IMR-90 (cell line): Measurements from ENCODE around the gene IFFO2. TPM values are rescaled to one million over a fixed set of nuclear protein-coding genes. Genes with fewer than 3 reads are reported as not detected.

ENCODE experiments used
- ATAC-seq: fragments of 200-7000 bp; cut with Tn5 transposase; 2 replicates; pipeline ENCODE4 v1.9.1; 2020; ENCODE audit warnings: low read depth, mild to moderate bottlenecking, moderate library complexity
- BruUV-seq: library from RNA; stranded (reverse); fragments of 400-500 nt; replicated peaks from 2 replicates; lab custom pipeline; 2021; lab: Mats Ljungman, UMichigan
- CTCF ChIA-PET: fragments of 300-600 bp; formaldehyde crosslinking; extraction: SDS; loops from one replicate; lab custom pipeline; 2021; ENCODE audit warnings: antibody characterized with exemption; lab: Yijun Ruan, JAX
- POLR2A ChIA-PET: fragments of 300-600 bp; sonication (Branson Sonifier 250); formaldehyde crosslinking; loops from one replicate; lab custom pipeline; 2022; ENCODE audit warnings: antibody characterized with exemption; ENCODE audit not compliant: unreplicated experiment; lab: Charles Lee
- DNase-seq: peaks from one replicate; pipeline ENCODE4 v3.0.0; 2013
- H2AFZ ChIP-seq: replicated peaks from 2 replicates; pipeline ENCODE3; 2013; ENCODE audit warnings: low read length, mild to moderate bottlenecking; ENCODE audit not compliant: poor library complexity
- H2AK5ac ChIP-seq: 2 replicates; pipeline ENCODE4 v1.6.1; 2013; ENCODE audit warnings: low read depth, low read length, inconsistent platforms
- H2AK9ac ChIP-seq: replicated peaks from 2 replicates; pipeline ENCODE3; 2013; ENCODE audit warnings: mild to moderate bottlenecking, low read depth, low read length, moderate library complexity; ENCODE audit not compliant: poor library complexity
- H2BK120ac ChIP-seq: 2 replicates; pipeline ENCODE4 v1.6.1; 2013; ENCODE audit warnings: low read depth, low read length, inconsistent platforms
- H2BK15ac ChIP-seq: 3 replicates; pipeline ENCODE4 v1.6.1; 2013; ENCODE audit warnings: low read depth, low read length, inconsistent platforms
- H2BK20ac ChIP-seq: 2 replicates; pipeline ENCODE4 v1.6.1; 2013; ENCODE audit warnings: low read depth, mild to moderate bottlenecking, inconsistent platforms, low read length, moderate library complexity
- H2BK5ac ChIP-seq: 2 replicates; pipeline ENCODE4 v1.6.1; 2013; ENCODE audit warnings: mild to moderate bottlenecking, low read depth, low read length, inconsistent platforms; ENCODE audit not compliant: poor library complexity, severe bottlenecking
- H3K14ac ChIP-seq: replicated peaks from 2 replicates; pipeline ENCODE4 v1.6.1; 2013; ENCODE audit warnings: low read depth, low read length, inconsistent platforms
- H3K18ac ChIP-seq: 2 replicates; pipeline ENCODE4 v1.6.1; 2013; ENCODE audit warnings: low read depth, low read length, control low read depth
- H3K23ac ChIP-seq: 2 replicates; pipeline ENCODE4 v1.6.1; 2013; ENCODE audit warnings: low read depth, low read length, inconsistent platforms
- H3K27ac ChIP-seq: 2 replicates; pipeline ENCODE4 v1.5.1; 2013; ENCODE audit warnings: mild to moderate bottlenecking, control low read depth, low read length; ENCODE audit not compliant: insufficient read depth
- H3K27me3 ChIP-seq: 2 replicates; pipeline ENCODE4 v1.6.1; 2013; ENCODE audit warnings: low read length; ENCODE audit not compliant: control insufficient read depth, insufficient read depth
- H3K36me3 ChIP-seq: 2 replicates; pipeline ENCODE4 v1.6.1; 2013; ENCODE audit warnings: low read length, mixed read lengths; ENCODE audit not compliant: control insufficient read depth, insufficient read depth
- H3K4ac ChIP-seq: 2 replicates; pipeline ENCODE4 v1.6.1; 2013; ENCODE audit warnings: low read depth, low read length, inconsistent platforms
- H3K4me1 ChIP-seq: 2 replicates; pipeline ENCODE4 v1.6.1; 2013; ENCODE audit warnings: low read length, mixed read lengths; ENCODE audit not compliant: control insufficient read depth, insufficient read depth
- H3K4me2 ChIP-seq: 2 replicates; pipeline ENCODE4 v1.6.1; 2013; ENCODE audit warnings: low read depth, mild to moderate bottlenecking, control low read depth, low read length, moderate library complexity
- H3K4me3 ChIP-seq: 2 replicates; pipeline ENCODE4 v1.5.1; 2013; ENCODE audit warnings: low read depth, mild to moderate bottlenecking, control low read depth, low read length, moderate library complexity; ENCODE audit not compliant: insufficient read depth
- H3K56ac ChIP-seq: 2 replicates; pipeline ENCODE4 v1.6.1; 2013; ENCODE audit warnings: low read length, inconsistent platforms; ENCODE audit not compliant: insufficient read depth; ENCODE audit errors: extremely low read depth
- H3K79me1 ChIP-seq, 2 experiments: 2 replicates each; pipeline ENCODE4 v1.6.1; 2013; ENCODE audit warnings: low read length in 2 of 2, inconsistent platforms in 1 of 2, low read depth in 1 of 2
- H3K9ac ChIP-seq: 2 replicates; pipeline ENCODE4 v1.6.1; 2013; ENCODE audit warnings: low read depth, low read length, control low read depth
- H3K9me1 ChIP-seq: 2 replicates; pipeline ENCODE4 v1.6.1; 2013; ENCODE audit warnings: low read length, inconsistent platforms; ENCODE audit not compliant: insufficient read depth
- H3K9me3 ChIP-seq: 2 replicates; pipeline ENCODE4 v1.6.1; 2013; ENCODE audit warnings: low read length; ENCODE audit not compliant: control insufficient read depth, insufficient read depth
- H4K20me1 ChIP-seq: 2 replicates; pipeline ENCODE4 v1.6.1; 2013; ENCODE audit warnings: low read length, inconsistent platforms; ENCODE audit not compliant: insufficient read depth
- H4K5ac ChIP-seq: 2 replicates; pipeline ENCODE4 v1.6.1; 2013; ENCODE audit warnings: mild to moderate bottlenecking, low read depth, low read length, control low read depth
- H4K8ac ChIP-seq, 2 experiments: 2 replicates each; pipeline ENCODE4 v1.6.1; 2013; ENCODE audit warnings: low read depth in 2 of 2, low read length in 2 of 2, control low read depth in 1 of 2, inconsistent platforms in 1 of 2
- H4K91ac ChIP-seq: 2 replicates; pipeline ENCODE4 v1.6.1; 2013; ENCODE audit warnings: low read depth, low read length, inconsistent platforms; ENCODE audit not compliant: insufficient read depth
- BHLHE40 ChIP-seq: fragments of 150-350 bp; IDR thresholded peaks from 2 replicates; pipeline ENCODE4 v1.6.1; 2016; ENCODE audit warnings: mild to moderate bottlenecking, low read depth, low read length
- CEBPB ChIP-seq: IDR thresholded peaks from 2 replicates; pipeline ENCODE4 v1.6.1; 2012; ENCODE audit warnings: low read depth, low read length, improper control_type of control experiment
- FOS ChIP-seq: fragments of 150-350 bp; IDR thresholded peaks from 2 replicates; pipeline ENCODE4 v1.6.1; 2016; ENCODE audit warnings: low read depth, low read length
- MAZ ChIP-seq: IDR thresholded peaks from 2 replicates; pipeline ENCODE4 v1.6.1; 2012; ENCODE audit warnings: low read depth, mild to moderate bottlenecking, low read length, improper control_type of control experiment, moderate library complexity, borderline replicate concordance
- MXI1 ChIP-seq: IDR thresholded peaks from 2 replicates; pipeline ENCODE4 v1.6.1; 2012; ENCODE audit warnings: low read depth, mild to moderate bottlenecking, low read length, moderate library complexity, borderline replicate concordance
- RFX5 ChIP-seq: IDR thresholded peaks from 2 replicates; pipeline ENCODE4 v1.8.0; 2012; ENCODE audit warnings: low read depth, mild to moderate bottlenecking, low read length, moderate library complexity
- USF2 ChIP-seq: fragments of 150-350 bp; IDR thresholded peaks from 2 replicates; pipeline ENCODE4 v1.6.1; 2017; ENCODE audit warnings: mild to moderate bottlenecking, antibody characterized with exemption, low read length, low read depth
- WGBS, 2 experiments: methylation state at CpG; one replicate each; pipeline versions ENCODE4 v1.1.5 to v1.1.7; 2013; ENCODE audit warnings: missing lambda C conversion rate in 2 of 2; ENCODE audit not compliant: insufficient read length in 1 of 2; ENCODE audit errors: extremely low coverage in 2 of 2; 5-methylcytosine and 5-hydroxymethylcytosine counted together
- dilution Hi-C: fragments of 300-500 bp; cut with HindIII; formaldehyde crosslinking; loops from one replicate; pipeline ENCODE4 v1.14.3; 2018; ENCODE audit warnings: low sequenced_read_pairs; ENCODE audit not compliant: unreplicated experiment
- in situ Hi-C: fragments of 300-500 bp; cut with MboI; formaldehyde crosslinking; loops from 3 replicates; pipeline ENCODE4 v1.14.3; 2019; ENCODE audit warnings: low sequenced_read_pairs, inconsistent platforms, mixed read lengths
- intact Hi-C: fragments of 100-400 bp; cut with micrococcal nuclease; formaldehyde crosslinking; loops from 2 replicates; pipeline ENCODE4 v1.10.0; 2022
- polyA plus RNA-seq, 3 experiments: library from polyadenylated mRNA; depleted of rRNA; stranded (reverse); fragments of >200 nt; gene quantifications; 2 replicates each; pipeline ENCODE4 v1.2.3, GENCODE V29; 2012; ENCODE audit warnings: low replicate concordance in 1 of 3
- total RNA-seq: library from RNA; depleted of rRNA; stranded (reverse); fragments of >200 nt; gene quantifications from 2 replicates; pipeline ENCODE4 v1.2.3, GENCODE V29; 2012

The IFFO2 gene
- total and polyA plus RNA-seq, 2 of the 4 experiments (the other 2 are of a cell fraction): 14.5 to 18.2 TPM

GRCh38 chr1:18926315-18927081 is 30.0 kb downstream of the IFFO2 start:
- Histone ChIP-seq H3K4me1 (peaks cover 57% of the 10 kb centered on the region), H3K9me3 (no peaks in the 10 kb centered on the region), H2BK5ac (peak overlapping the region; percentile 98), H3K23ac (peak overlapping the region; percentile 100), H3K9ac (peak overlapping the region; percentile 85), H3K9me1 (peaks cover 36% of the 10 kb centered on the region), H4K5ac (peak overlapping the region; percentile 99), H3K27ac (peak overlapping the region; percentile 94), H4K8ac (peak overlapping the region; percentile 98 to 100), H3K56ac (peak overlapping the region; percentile 96), H3K4ac (peak overlapping the region; percentile 100), H3K36me3 (no peaks in the 10 kb centered on the region), H3K4me3 (no peak overlapping the region), H4K91ac (peak overlapping the region; percentile 99), H3K18ac (peak overlapping the region; percentile 93), H3K27me3 (no peaks in the 10 kb centered on the region), H3K4me2 (peak overlapping the region; percentile 69), H3K14ac (peak overlapping the region; percentile 99), H2BK120ac (peak overlapping the region; percentile 98), H3K79me1 (peaks cover 33 to 95% of the 10 kb centered on the region in 2 experiments; a peak in 3 of 4 replicates), H2BK15ac (peak overlapping the region; percentile 100), H2BK20ac (peak overlapping the region; percentile 98), H2AK9ac (peak overlapping the region; percentile 99), H2AFZ (peak overlapping the region; percentile 80), H2AK5ac (peak overlapping the region; percentile 99), H4K20me1 (peaks cover 12% of the 10 kb centered on the region; the same call in 1 of the 2 replicates)
- POLR2A ChIA-PET: interaction anchor here (0.9 kb wide), 1 partner anchor 112 kb away, joined by 3 read pairs; no protein-coding TSS in a partner anchor
- ATAC-seq (peak; percentile 82), DNase-seq (peak; percentile 96)
- intact Hi-C loops: loop anchor here (2.0 kb wide), 1 partner anchor 30 kb away; the partner anchor contains the start of gene IFFO2
- TF ChIP-seq MXI1 (no peak), RFX5 (no peak), FOS (peak; percentile 76), CEBPB (no peak), USF2 (peak; percentile 83), MAZ (peak; percentile 44; the same call in 1 of the 2 replicates), BHLHE40 (0 out of 2 replicates have a peak, but pooled peaks have one; percentile 3)
- no TSS peak for BruUV-seq
- in situ Hi-C loops: no loop called here
- dilution Hi-C loops: no loop called here
- WGBS, 2 experiments: 0% methylated on average over 4 of the region's 13 CpGs; no CpG with 5 or more reads in 1 of the 2 experiments
- CTCF ChIA-PET: interaction anchor here (0.6 to 2.6 kb wide), 3 partner anchors 13 to 40 kb away, joined by 3 to 15 read pairs (median 3); no protein-coding TSS in a partner anchor
